Mesothelial cell of epicardium (in vitro differentiated cells): ENCODE data around the gene FLVCR1. TPM values are rescaled to one million over a fixed set of nuclear protein-coding genes. Genes with fewer than 3 reads are reported as not detected.

Source experiments
- DNase-seq, 2 experiments: peaks; one replicate each; pipeline ENCODE4 v3.0.0; 2021; ENCODE audit warnings: low spot score in 2 of 2; ENCODE audit not compliant: unreplicated experiment in 2 of 2
- H3K27ac Mint-ChIP-seq: 2 replicates; pipeline ENCODE4 v1.8.0; 2021; ENCODE audit warnings: mixed read lengths
- H3K27me3 Mint-ChIP-seq: 2 replicates; pipeline ENCODE4 v1.8.0; 2021; ENCODE audit warnings: low read depth, mixed read lengths
- H3K36me3 Mint-ChIP-seq: 2 replicates; pipeline ENCODE4 v1.8.0; 2021; ENCODE audit warnings: mixed read lengths
- H3K4me1 Mint-ChIP-seq: 2 replicates; pipeline ENCODE4 v1.8.0; 2021; ENCODE audit warnings: mixed read lengths
- H3K4me3 Mint-ChIP-seq: 2 replicates; pipeline ENCODE4 v1.8.0; 2021; ENCODE audit warnings: mild to moderate bottlenecking, moderate library complexity, mixed read lengths
- H3K9me3 Mint-ChIP-seq: 2 replicates; pipeline ENCODE4 v1.8.0; 2021; ENCODE audit warnings: mixed read lengths
- total RNA-seq: library from RNA; stranded (reverse); gene quantifications from 3 replicates; pipeline ENCODE4 v1.2.1, GENCODE V29; 2021
- TF ChIP-seq, protein P1 (sequence below): fragments of 200-600 bp; sonication (generic); IDR thresholded peaks from one replicate; pipeline ENCODE4 v1.5.0; 2021; ENCODE audit warnings: antibody characterized with exemption; ENCODE audit not compliant: unreplicated experiment

FLVCR1 gene
- total RNA-seq, 1 donor from 2014 or later: 21.2 TPM

DNA sequence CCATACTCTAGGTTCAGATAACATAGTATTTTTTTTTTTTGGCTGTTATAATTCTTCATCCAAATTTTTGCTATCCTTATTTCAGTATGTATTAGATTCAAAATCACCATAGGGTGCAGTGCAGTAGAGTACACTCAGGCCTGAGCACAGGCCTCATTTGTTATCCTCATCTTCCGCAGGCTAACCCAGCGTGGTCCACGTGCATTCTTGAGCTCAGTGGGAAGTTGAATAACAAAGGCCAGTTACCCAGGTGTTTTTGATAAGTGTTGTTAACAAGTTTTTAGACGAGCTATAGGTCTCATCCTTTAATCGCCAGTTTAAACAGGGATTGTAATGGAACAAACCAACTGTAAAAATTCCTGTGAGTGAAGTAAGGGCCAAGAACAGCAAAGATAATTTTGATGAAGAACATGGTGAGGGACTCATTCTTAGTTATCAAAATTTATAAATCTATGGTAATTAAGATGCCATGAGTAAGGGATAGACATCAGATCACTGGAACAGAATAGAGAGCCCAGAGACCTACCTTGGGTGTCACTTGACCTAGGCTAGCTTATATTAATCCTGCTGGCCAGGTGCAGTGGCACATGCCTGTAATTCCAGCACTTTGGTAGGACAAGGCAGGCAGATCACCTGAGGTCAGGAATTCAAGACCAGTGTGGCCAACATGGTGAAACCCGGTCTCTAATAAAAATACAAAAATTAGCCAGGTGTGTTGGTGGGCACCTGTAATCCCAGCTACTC, 22.0 kb downstream of the FLVCR1 start:
- no peak overlapping the region for H3K4me3 Mint-ChIP-seq
- H3K27me3 Mint-ChIP-seq: no peaks in the 10 kb centered on the region
- H3K9me3 Mint-ChIP-seq: no peaks in the 10 kb centered on the region
- H3K4me1 Mint-ChIP-seq: no peaks in the 10 kb centered on the region
- no peak for DNase-seq
- TF ChIP-seq, protein P1, sequence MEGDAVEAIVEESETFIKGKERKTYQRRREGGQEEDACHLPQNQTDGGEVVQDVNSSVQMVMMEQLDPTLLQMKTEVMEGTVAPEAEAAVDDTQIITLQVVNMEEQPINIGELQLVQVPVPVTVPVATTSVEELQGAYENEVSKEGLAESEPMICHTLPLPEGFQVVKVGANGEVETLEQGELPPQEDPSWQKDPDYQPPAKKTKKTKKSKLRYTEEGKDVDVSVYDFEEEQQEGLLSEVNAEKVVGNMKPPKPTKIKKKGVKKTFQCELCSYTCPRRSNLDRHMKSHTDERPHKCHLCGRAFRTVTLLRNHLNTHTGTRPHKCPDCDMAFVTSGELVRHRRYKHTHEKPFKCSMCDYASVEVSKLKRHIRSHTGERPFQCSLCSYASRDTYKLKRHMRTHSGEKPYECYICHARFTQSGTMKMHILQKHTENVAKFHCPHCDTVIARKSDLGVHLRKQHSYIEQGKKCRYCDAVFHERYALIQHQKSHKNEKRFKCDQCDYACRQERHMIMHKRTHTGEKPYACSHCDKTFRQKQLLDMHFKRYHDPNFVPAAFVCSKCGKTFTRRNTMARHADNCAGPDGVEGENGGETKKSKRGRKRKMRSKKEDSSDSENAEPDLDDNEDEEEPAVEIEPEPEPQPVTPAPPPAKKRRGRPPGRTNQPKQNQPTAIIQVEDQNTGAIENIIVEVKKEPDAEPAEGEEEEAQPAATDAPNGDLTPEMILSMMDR: no peak
- H3K27ac Mint-ChIP-seq: no peak overlapping the region
- H3K36me3 Mint-ChIP-seq: peaks cover 31% of the 10 kb centered on the region

DNA sequence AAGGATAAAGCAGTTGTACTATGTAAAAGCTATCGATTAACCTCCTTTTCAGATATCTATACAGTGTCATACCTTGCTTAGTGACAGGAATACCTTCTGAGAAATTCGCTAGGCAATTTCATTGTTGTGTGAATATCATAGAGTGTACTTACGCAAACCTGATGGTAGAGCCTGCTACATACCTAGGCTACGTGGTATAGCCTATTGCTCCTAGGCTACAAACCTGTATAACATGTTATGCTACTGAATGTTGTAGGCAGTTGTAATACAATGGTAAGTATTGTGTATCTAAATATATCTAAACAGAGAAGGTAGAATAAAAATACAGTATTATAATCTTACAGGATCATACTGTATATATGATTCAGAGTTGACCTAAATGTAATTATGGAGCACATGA, 26.5 kb downstream of the FLVCR1 start:
- no peaks in the 10 kb centered on the region for H3K4me1 Mint-ChIP-seq
- no peak overlapping the region for H3K27ac Mint-ChIP-seq
- TF ChIP-seq, protein P1: no peak
- H3K36me3 Mint-ChIP-seq: peaks cover 27% of the 10 kb centered on the region
- DNase-seq: no peak
- H3K27me3 Mint-ChIP-seq: no peaks in the 10 kb centered on the region
- H3K4me3 Mint-ChIP-seq: no peak overlapping the region
- H3K9me3 Mint-ChIP-seq: no peaks in the 10 kb centered on the region

DNA sequence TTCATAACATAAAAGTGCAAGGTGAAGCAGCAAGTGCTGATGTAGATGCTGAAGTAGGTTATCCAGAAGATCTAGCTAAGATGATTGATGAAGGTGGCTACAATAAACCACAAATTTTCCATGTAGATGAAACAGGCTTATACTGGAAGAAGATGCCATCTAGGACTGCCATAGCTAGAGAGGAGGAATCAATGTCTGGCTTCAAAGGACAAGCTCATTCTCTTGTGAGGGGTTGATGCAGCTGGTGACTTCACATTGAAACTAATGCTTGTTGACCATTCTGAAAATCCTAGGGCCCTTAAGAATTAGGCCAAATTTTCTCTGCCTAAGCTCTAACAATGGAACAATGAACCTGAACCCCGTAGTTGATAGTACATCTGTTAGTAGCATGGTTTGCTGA, 34.0 kb downstream of the FLVCR1 start:
- TF ChIP-seq, protein P1: no peak
- H3K4me1 Mint-ChIP-seq: no peaks in the 10 kb centered on the region
- DNase-seq: no peak
- H3K36me3 Mint-ChIP-seq: peaks cover 64% of the 10 kb centered on the region
- H3K4me3 Mint-ChIP-seq: no peak overlapping the region
- H3K27me3 Mint-ChIP-seq: no peaks in the 10 kb centered on the region
- H3K9me3 Mint-ChIP-seq: no peaks in the 10 kb centered on the region
- H3K27ac Mint-ChIP-seq: no peak overlapping the region

DNA sequence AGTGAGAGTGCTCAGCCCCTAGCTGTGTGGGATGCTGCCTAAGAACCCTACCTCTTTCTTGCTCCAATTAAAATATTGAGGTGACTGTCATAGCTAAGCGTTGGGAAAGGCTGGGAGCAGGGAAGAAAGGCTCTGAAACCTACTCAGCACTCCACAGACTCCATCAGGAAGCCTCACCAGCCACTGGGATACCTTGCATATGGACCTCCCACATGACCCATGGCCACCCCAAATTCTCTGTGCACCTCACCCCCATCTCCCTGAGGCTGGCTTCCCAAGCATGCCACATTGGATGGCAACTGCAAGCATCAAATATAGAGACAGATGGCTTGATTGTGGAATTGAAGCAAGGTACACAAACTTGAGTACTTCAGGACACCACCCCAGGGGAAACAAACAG, 41.8 kb downstream of the FLVCR1 start:
- Mint-ChIP-seq H3K27ac (no peak overlapping the region), H3K9me3 (peaks cover 46% of the 10 kb centered on the region), H3K36me3 (peaks cover 61% of the 10 kb centered on the region), H3K4me3 (no peak overlapping the region), H3K4me1 (no peaks in the 10 kb centered on the region), H3K27me3 (no peaks in the 10 kb centered on the region)
- TF ChIP-seq, protein P1: no peak
- no peak for DNase-seq

DNA sequence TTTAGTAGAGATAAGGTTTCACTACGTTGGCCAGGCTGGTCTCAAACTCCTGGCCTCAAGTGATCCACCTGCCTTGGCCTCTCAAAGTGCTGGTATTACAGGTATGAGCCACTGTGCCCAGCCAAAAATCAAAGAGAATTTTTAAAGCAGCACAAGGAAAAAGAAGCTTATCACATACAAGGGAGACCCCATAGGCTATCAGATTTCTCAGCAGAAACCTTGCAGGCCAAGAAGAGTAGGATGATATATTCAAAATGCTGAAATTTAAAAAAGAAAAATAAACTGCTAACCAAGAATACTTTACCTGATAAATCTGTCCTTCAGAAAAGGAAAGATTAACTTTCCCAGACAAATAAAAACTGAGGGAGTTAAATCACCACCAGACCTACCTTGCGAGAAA, 43.2 kb downstream of the FLVCR1 start:
- Mint-ChIP-seq H3K9me3 (peaks cover 59% of the 10 kb centered on the region), H3K27ac (no peak overlapping the region), H3K27me3 (no peaks in the 10 kb centered on the region), H3K4me3 (no peak overlapping the region), H3K4me1 (no peaks in the 10 kb centered on the region), H3K36me3 (peaks cover 55% of the 10 kb centered on the region)
- TF ChIP-seq, protein P1: no peak
- DNase-seq: no peak
